ENCODE data around the gene OSBP2.

- TF ChIP-seq CTCF (IDR thresholded peaks at IDR 0.05; ENCODE audit: low read depth, low read length, poor library complexity, severe bottlenecking) = no peak
- TF ChIP-seq EZH2phosphoT487 (IDR thresholded peaks at IDR 0.05; ENCODE audit: borderline replicate concordance, low read length) = no peak
Measured at GRCh38 chr22:30826670-30827355, 132.1 kb downstream of the OSBP2 start.
